GM12874 (cell line): ENCODE measurements around the gene QKI.

Experiments
- TF ChIP-seq, protein P1 (sequence below): IDR thresholded peaks from 2 replicates; pipeline ENCODE4 v1.5.1; 2011; ENCODE audit warnings: low read depth, mild to moderate bottlenecking, control low read depth, low read length, moderate library complexity; ENCODE audit not compliant: insufficient read depth

QKI gene

DNA sequence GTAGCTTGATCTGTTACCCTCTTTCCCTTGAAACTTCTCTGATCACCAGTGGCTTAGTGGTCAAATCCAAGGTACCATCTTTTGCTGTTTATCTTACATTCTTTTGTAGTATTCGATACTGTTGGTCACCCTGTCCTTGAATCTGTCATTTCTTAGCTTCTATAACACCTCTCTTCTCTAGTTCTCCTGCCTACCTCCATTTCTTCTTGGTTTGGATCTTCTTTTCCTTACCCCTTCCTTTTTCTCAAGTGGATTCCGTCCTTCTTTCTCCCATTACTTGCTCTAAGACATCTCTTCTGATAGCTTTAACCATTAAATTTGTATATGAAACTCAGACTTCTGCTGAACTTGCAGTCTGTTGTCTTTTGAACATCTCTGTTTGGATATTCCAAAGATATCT is 39.9 kb downstream of the QKI start:
- TF ChIP-seq, protein P1, sequence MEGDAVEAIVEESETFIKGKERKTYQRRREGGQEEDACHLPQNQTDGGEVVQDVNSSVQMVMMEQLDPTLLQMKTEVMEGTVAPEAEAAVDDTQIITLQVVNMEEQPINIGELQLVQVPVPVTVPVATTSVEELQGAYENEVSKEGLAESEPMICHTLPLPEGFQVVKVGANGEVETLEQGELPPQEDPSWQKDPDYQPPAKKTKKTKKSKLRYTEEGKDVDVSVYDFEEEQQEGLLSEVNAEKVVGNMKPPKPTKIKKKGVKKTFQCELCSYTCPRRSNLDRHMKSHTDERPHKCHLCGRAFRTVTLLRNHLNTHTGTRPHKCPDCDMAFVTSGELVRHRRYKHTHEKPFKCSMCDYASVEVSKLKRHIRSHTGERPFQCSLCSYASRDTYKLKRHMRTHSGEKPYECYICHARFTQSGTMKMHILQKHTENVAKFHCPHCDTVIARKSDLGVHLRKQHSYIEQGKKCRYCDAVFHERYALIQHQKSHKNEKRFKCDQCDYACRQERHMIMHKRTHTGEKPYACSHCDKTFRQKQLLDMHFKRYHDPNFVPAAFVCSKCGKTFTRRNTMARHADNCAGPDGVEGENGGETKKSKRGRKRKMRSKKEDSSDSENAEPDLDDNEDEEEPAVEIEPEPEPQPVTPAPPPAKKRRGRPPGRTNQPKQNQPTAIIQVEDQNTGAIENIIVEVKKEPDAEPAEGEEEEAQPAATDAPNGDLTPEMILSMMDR: no peak

DNA sequence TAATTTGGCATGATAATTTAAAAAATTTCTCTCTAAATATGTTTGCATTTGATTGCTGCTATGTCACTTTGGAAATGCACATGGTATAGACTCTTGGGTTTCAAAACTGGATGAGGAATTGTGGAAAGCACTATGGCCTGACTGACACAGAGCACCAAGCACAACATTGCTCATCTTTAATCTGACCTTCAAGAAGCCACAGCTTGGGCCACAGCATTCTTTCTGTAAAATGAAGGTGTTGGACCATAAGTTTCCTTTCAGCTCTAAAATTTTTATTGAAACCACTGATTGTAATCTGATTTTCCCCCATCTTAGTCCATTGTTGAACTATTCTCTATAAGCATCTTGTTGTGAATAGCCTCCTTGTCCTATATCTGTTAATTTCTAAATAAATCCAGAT is 41.0 kb downstream of the QKI start:
- TF ChIP-seq, protein P1: no peak

DNA sequence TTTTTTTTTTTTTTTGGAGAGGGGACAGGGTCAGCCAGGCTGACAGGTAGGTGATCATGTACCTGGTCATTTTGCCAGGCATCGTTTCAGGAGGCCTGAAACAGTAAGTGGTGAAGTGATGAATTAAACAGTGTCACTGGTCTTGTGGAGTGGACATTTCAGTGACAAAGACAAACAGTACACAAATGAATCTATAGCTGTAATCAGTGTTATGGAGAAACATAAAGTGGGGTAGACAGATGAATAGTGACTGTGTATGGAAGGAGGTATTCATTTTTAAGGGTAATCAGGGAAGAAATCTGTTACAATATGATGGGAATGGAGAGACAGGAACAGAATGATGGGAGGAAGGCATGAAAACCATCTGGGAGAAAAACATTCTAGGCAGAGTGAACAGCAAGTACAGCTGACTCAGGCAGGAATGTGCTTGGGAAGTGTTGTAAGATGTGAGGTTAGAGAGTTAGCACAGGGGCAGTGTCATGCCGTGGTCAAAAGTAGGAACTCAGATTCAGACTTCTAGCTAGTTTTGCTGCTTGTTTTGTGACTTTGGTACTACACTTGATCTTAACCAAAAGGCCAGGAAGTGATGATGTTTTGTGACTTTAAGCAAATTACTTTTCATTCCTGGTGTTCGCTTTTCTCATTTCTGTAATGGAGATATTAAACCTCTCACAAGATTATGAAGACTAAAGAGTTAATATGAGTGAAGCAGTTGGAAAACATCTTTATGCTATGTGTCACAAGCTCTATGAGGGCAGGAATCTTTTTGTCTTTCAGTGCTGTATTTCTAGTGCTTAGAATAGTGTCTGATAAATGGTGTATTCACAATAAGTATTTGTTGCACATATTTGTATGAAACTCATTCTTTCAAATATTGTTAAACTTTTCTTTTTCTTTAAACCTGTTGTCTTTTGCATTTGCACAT is 43.4 kb downstream of the QKI start:
- TF ChIP-seq, protein P1: no peak

DNA sequence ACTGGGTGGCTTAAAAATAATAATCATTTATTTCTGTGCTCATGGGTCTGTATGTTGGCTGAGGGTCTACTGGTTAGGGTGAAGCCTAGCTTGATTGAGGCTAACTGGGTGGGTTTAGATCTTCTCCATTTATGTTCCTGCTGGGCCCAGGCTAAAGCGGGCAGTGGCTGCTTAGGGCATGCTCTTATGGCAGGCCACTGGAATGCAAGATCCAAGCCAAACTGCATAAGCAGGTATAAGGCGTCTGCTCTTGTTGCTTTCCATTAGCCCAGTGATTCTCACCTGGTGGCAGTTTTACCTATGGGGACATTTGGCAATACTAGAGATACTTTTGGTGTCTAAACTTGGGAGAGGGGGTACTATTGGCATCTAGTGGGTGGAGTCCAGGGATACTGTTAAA is 44.5 kb downstream of the QKI start:
- TF ChIP-seq, protein P1: no peak

DNA sequence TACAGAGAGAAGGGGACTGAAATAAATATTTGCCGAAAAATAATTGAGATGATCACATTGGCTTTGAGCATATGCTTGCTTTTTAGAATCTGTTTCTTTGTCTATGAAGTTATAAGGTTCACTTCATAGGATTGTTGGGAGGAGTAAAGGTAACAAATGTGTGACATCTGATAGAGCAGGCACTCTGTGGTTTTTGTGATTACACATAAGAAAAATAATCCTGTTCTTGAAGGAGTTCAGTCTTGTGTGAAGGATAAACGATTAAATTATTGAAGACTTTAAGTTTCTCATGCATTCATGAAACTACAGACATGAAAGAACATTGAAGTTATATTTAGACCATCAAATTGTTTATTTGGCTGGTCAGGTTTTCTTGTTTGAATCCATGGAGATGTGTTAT is 45.0 kb downstream of the QKI start:
- TF ChIP-seq, protein P1: no peak

DNA sequence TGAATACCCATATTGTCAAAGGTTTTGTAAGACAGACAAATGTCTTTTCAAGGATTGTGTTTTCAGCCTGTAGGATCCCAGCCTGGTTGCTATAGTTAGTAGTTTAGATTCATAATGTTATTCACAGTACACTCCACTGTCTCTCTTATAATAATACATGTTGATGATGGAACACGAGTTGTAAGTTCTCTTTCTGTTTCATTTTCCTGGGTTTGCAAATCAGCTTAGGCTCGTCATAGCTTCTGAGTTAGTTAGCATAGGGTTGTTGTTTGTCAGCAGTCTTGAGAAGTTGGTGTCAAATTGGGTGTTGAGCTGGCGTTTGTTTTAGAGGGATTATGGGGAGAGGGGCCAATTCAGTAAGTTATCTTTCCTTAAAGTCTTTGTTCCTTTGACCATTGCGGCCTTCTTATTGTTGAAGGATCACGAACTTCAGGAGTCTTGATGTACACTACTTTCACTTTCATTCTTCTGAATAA is 45.8 kb downstream of the QKI start:
- TF ChIP-seq, protein P1: no peak

DNA sequence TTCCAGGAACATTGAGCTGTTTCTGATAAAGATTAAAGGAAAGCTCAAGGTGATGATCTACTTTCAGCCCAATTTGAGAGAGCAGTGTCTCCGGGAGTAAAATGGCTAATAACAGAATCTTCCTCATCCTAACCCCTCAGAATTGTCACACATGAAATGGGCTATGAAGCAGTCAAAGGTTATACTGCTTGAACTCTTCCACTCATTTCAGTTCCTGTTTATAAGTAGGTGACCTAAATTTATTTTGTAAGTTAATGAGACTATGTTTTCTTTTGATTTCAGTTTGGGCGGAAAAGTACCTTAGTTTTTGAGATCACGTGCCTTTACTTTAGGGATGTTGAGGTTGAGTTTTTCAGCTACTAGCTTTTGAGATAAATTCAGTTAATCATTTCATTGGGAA is 47.2 kb downstream of the QKI start:
- TF ChIP-seq, protein P1: no peak
